Erythroblast (primary cell): ENCODE results near the gene CD82.

ENCODE experiments used
- GATA1 ChIP-seq: IDR thresholded peaks from 2 replicates; pipeline ENCODE4 v1.6.1; 2011; ENCODE audit warnings: low read depth, mild to moderate bottlenecking, control low read depth, low read length, moderate library complexity
- POLR2A ChIP-seq: IDR thresholded peaks from 2 replicates; pipeline ENCODE4 v1.6.1; 2011; ENCODE audit warnings: mild to moderate bottlenecking, low read length

GRCh38 chr11:44555031-44555800, 10.2 kb upstream of the CD82 start:
- TF ChIP-seq POLR2A (no peak), GATA1 (no peak)
